GM19193 (cell line): ENCODE measurements around the gene KCNK1.

Experiments
- POLR2A ChIP-seq: IDR thresholded peaks from 4 replicates; pipeline ENCODE4 v1.6.1; 2011; ENCODE audit not compliant: insufficient read depth, insufficient read length; ENCODE audit errors: extremely low read depth

The KCNK1 gene

DNA sequence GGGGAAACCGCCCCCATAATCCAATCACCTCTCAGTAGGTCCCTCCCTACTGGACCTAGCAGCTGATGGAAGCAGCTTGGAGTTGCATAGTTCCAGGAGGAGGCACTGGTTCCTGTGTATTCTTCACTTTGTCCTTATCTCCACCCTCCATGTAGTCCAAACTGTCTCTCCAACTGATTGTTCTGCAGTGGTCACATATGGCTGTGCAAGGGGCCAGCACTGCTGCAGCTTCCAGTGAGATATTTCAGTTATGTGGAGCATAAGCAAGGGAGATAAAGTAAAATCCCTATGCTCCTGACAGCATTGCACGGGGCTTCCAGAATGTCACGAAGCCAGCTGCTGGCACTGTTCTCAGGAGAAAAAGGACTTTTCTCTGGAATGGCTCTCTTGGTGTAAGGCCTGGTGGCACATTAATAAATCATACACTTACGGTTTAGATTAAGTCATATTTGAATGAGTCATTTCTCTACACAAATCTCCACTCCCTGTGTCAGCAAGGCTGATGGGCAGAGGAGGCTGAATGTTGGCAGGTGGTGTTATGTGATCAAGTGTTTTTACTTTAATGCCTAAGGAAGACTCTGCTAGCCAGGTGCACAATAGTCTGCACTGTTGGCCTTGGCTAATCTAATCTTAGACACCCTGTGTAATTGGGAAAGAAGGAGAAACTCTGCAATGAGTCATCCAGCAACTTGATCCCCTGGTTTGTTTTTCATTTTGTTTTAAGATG, 93.4 kb downstream of the KCNK1 start:
- TF ChIP-seq POLR2A: no peak

- TF ChIP-seq POLR2A: no peak
Observed at GRCh38 chr1:233707880-233708815, 94.2 kb downstream of the KCNK1 start.

DNA sequence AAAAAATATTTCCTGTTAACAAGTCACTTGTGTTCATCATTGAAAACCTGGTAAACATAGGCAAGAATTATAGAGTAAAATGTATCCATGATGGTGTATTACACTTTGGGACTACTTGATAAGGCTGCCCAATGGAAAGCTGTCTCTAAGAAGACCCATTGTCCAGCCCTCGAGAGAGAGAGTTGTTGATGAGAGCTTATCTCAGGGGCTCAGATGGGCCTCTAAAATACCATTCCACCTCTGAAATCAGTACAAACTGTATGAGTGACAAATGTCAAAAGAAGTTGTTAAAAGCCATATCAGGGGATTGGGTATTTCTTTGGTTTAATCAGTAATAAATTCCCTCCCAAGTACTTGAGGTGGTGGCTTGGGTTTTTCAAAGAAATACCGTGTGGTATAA, 96.1 kb downstream of the KCNK1 start:
- TF ChIP-seq POLR2A: no peak

GRCh38 chr1:233710507-233710906, 96.6 kb downstream of the KCNK1 start:
- no peak for TF ChIP-seq POLR2A

DNA sequence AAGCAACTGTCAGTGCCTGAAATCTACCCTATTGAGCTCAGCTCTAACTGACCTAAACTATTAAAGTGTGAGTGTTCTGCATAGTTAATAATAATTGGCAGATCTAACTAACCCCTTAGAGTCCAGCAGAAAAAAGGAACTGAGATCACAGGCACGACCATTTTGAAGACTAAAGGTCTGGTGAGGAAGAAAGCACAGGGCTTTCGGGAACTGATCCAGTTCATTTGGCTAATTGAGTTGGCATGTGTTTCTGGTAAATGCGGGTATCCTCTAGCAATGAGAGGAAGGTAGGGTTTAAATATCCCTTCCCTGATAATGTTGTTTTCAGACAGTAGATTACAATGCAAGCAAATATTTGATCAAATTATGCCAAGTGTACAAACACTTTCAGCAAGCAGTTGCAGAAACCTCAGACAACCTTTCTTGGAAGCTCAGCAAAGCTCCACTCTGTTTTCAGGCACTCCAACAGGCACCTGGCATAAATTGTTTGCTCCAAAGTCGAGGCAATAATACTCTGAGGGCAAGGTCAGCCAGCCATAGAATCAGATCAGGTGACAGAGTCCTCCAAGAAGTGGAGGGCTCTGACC, 100.8 kb downstream of the KCNK1 start:
- TF ChIP-seq POLR2A: no peak

DNA sequence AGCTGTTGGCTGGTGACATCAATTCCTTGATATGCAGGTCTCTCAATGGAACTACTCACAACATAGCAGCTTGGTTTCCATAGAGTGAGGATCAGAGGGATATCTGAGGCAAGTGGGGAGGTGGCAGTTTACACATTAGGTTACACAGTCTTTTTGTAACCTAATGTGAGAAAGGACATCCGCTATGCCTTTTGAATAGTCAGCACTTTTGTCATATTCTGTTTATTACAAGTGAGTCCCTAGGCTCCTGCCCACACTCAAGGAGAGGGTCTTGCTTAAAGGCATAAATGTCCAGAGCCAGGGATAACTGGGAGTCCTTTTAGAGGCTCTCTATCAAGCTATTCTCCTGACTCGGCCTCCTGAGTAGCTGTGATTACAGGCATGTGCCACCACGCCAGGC, 104.2 kb downstream of the KCNK1 start:
- TF ChIP-seq POLR2A: no peak

DNA sequence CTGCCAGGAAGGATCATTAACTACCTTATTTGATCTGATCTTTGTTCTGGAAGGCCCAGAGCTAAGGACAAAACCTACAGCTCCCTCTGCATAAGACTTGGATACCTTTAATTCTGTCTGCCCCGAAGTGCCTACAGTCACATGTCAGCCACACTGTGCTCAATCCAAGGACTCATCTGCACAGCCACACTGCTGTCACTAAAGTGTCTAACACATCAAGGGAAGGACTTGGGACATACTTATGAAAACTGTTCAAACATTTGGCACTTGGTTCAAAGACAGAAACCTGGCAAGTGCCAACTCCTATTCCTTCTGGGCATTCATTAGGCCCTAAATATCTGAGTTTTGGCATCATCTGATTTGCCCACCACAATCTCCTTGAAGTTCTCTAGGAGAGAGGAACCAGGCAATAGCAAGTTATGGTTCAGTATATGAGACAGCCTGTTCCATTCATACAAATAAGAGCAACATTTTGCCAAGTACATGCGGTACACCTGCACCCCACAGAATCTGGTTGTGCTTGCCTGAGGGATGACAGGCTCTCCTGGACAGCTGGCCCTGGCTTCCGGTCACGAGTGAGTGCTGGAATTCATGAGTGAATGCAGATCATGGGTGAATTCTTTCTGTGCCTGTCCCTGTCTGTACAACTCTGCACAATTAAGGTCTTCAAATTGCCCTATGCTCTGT, 105.9 kb downstream of the KCNK1 start:
- no peak for TF ChIP-seq POLR2A

- TF ChIP-seq POLR2A: no peak
Observed at GRCh38 chr1:233721004-233721595, 107.2 kb downstream of the KCNK1 start.
